CD4-positive, alpha-beta T cell treated with Interleukin-12 subunit alpha and Interleukin-12 subunit beta, for 1 hour (primary cell): ENCODE results near the gene ABCA13.

ENCODE experiments used
- DNase-seq: peaks from one replicate; pipeline ENCODE4 v3.0.0-alpha.2; 2020

The ABCA13 gene

DNA sequence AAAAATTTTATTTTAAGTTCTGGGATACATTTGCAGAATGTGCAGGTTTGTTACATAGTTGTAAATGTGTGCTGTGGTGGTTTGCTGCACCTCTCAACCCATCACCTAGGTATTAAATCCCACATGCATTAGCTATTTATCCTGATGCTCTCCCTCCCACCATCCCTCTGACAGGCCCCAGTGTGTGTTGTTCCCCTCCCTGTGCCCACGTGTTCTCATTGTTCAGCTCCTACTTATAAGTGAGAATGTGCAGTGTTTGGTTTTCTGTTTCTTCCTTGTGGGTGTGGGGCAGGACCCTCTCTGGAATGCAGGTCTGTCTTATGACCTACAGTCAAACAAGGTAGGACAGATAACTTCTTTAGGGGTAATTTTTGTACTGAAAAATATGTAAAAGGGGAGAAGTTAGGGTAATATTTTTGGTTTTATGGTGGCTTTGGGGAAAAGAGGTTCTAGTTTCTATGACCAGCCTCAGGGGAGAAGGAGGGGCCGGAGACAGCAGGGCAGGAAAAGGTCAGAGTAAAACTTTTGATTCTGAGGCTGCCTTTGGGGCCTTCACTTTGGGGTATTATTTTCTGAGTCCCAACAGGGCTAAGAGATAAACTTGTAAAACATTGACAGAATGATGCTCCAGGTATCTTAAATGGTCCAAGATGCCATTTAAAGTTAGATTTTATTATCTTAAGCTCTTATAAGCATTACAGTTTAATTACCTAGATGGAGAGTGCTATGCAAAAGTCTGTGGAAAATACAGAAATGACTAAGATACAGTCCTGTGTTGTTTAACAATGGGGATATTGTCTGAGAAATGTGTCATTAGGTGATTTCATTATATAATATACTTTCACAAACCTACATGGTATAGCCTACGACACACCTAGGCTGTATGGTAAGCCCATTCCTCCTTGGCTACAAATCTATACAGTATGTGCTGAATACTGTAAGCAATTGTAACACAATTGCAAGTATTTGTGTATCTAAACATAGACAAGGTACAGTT, 354.8 kb downstream of the ABCA13 start:
- no peak for DNase-seq

DNA sequence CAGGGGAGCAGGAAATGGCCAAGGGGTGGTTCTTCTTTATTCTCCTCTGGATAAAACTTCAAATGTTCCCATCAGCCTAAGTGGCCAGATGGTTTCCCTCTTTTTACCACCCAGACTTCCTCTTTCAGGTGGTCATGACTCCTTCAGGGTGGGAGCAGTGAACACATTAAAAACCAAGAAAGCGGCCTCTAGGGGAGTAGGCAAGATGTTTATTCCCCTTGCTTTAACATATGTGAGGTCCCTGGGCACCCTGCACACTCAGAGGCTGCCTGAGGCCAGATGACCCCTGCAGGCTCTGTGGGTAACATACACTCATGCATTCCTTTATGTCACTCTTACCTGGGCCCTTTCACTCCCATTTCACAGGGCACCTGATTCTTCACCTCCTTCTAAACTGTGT, 357.4 kb downstream of the ABCA13 start:
- DNase-seq, result no peak

- DNase-seq, result no peak
Measured at GRCh38 chr7:48537561-48537960, 366.3 kb downstream of the ABCA13 start.

DNA sequence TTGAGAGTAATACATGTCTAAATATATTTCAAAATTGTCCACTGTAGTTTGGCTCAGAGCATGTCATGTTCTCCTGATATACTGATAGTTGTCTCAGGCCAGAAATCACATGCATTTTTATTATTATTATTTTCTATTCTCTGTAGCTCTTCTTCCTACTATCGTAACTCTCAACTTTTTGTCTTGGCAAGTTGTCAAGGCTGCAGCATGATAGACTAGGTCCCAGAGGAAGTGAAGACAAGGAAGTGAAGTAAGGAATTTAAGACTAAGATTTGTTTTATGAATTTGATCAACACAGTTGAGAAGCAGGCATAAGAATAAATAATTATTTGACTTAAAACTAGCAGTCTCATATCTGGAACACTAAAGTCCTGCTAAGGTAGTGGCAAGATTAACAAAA, 369.5 kb downstream of the ABCA13 start:
- DNase-seq, result no peak

- no peak for DNase-seq
Measured at GRCh38 chr7:48548667-48549066, 377.4 kb downstream of the ABCA13 start.

GRCh38 chr7:48551652-48552051, 380.4 kb downstream of the ABCA13 start:
- no peak for DNase-seq

- no peak for DNase-seq
Measured at GRCh38 chr7:48563334-48563733, 392.1 kb downstream of the ABCA13 start.

GRCh38 chr7:48575516-48575915, 404.3 kb downstream of the ABCA13 start:
- no peak for DNase-seq

GRCh38 chr7:48587475-48587874, 416.2 kb downstream of the ABCA13 start:
- no peak for DNase-seq

- no peak for DNase-seq
Measured at GRCh38 chr7:48594349-48594748, 423.1 kb downstream of the ABCA13 start.

DNA sequence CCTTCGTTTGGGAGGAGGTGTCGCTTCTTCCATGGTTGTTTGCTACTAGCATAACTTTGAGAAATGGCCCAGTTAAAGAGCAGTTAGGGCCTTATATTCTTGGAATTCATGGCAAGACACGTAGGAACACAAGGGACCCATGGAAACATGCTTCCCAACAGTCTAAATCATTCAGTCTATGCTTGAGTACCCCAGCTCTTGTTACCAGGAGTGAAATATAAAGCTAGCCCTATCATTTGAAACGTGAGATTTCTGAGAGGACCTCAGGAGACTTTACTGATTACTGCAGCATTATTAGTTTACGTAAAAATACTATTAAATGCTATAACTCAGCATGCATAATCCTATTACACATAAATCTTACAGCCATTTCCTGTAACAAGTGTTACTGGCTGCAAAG, 424.5 kb downstream of the ABCA13 start:
- no peak for DNase-seq

GRCh38 chr7:48610705-48611104, 439.4 kb downstream of the ABCA13 start:
- no peak for DNase-seq

DNA sequence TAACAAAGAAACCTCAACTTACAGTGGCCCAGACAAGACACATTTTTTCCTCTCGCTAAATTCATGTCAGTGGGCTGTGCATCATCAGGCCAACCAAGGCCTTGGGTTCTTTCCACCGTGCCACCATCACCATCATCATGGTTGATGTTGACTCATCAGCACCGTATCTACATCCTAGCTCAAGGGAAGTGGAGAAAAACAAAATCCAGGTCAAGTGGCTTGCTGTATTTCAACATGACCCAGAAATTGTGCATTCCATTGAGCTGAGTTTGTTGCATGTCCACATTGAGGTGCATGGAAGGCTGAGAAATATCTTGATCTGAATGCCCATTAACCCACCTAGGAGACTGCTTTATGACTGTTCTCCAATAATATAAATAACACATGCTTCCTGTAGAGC, 440.7 kb downstream of the ABCA13 start:
- no peak for DNase-seq

DNA sequence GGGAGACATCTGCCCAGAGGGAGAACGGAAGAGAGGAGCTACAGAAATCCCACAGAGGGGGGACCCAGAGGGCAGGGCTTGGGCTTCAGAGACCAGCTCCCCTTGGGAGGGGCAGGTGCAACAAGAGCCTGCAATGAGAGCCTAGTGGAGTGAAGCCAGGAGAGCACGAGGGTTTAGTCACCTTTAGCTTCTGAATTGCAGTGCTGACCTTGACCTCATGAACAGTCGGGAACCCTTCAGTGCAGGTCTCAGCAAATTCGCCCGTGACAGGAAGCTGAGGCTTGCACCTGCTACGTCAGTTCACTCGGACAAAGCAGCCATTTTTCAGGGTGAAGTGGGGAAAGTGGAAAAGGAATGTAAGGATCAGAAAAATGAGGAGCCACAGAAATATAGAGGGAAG, 446.2 kb downstream of the ABCA13 start:
- no peak for DNase-seq

DNA sequence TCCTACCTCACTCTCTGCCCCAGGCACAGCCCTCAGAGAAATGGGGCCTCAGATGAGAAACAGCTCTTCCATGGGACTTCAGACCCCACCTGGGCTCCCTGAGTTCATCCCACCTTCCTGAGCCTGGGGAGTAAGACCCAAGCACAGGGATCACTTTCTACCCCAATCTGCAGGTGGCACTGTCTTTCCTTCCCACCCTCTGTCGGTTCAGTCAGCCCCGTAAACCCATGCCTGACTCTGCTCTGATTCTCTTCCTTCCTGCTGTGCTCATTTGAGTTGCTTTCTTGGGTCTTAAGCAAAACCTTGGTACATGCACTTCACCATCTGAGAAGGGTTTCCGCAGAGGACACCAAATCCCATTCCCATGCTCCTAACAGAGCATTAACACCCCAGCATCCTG, 446.7 kb downstream of the ABCA13 start:
- no peak for DNase-seq

- DNase-seq, result no peak
Measured at GRCh38 chr7:48621076-48621475, 449.8 kb downstream of the ABCA13 start.

DNA sequence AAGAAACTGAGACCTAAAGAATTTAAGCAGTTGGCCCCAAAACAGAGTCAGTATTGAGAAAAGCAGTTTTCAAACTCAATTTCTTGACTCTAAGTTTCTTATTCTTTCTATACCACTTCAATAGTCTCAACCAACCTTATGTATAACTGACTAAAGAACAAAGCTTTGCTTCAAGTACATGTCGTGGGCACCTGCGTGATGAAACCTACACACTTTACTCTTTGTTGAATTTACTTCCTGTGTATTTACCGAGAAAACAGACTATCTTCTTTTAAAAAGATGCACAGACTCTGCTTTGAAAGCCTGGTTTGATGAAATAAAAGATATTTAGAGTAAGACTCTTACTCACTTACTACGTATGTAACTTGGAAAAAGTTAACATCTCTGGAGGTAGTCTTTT, 455.9 kb downstream of the ABCA13 start:
- DNase-seq, result no peak

- no peak for DNase-seq
Measured at GRCh38 chr7:48628793-48629349, 457.6 kb downstream of the ABCA13 start.

GRCh38 chr7:48634116-48634632, 462.9 kb downstream of the ABCA13 start:
- no peak for DNase-seq

- no peak for DNase-seq
Measured at GRCh38 chr7:48635796-48636195, 464.5 kb downstream of the ABCA13 start.

GRCh38 chr7:48636391-48637015, 465.2 kb downstream of the ABCA13 start:
- DNase-seq, result no peak

- DNase-seq, result no peak
Measured at GRCh38 chr7:48637382-48637781, 466.1 kb downstream of the ABCA13 start.

DNA sequence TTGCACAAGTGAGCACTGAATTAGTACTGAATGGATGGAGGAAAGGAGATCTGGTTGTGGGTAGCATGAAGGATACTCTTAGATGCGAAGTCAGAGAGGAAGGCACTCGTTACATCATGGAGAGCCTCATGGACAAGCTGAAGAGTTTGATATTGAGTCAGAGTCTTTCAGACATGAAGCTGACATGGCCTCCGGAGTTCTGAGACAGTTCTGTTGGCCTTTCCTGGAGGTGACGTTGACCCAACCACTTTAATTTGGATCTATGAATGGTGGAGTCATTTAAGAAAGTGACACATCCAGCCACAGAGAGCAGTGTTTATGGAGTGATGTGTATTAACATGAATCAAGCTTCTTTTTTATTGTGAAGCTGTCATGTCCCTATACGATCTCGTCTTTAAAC, 466.8 kb downstream of the ABCA13 start:
- DNase-seq, result no peak
